Mononuclear cell (primary cell): Measurements from ENCODE around the gene FGG. TPM values are rescaled to one million over a fixed set of nuclear protein-coding genes. Genes with fewer than 3 reads are reported as not detected.
"Not testable (repeated sequence)": the region's sequence is repeated elsewhere in the genome, so short reads cannot be mapped to it uniquely, and the experiment has no call there.

Experiments
- H3K27me3 ChIP-seq: 2 replicates; pipeline ENCODE4 v1.6.0; 2011; ENCODE audit warnings: low read length, control low read depth; ENCODE audit not compliant: insufficient read depth
- H3K4me1 ChIP-seq: 2 replicates; pipeline ENCODE4 v1.5.1; 2011; ENCODE audit warnings: mild to moderate bottlenecking, low read length, control low read depth; ENCODE audit not compliant: insufficient read depth
- H3K4me3 ChIP-seq: 2 replicates; pipeline ENCODE4 v1.5.1; 2011; ENCODE audit warnings: mild to moderate bottlenecking, low read length, moderate library complexity
- H3K9me3 ChIP-seq: 2 replicates; pipeline ENCODE4 v1.5.1; 2011; ENCODE audit warnings: low read depth, mild to moderate bottlenecking, control low read depth, low read length
- total RNA-seq: library from RNA; depleted of rRNA; stranded (reverse); fragments of >200 nt; gene quantifications from one replicate; pipeline ENCODE4 v1.2.3, GENCODE V29; 2012

Gene FGG
- total RNA-seq, 1 donor = not detected

GRCh38 chr4:154602404-154603020 lies 9.9 kb downstream of the FGG start:
- no peak overlapping the region for H3K4me3 ChIP-seq
- H3K27me3 ChIP-seq = peaks cover 15% of the 10 kb centered on the region
- no peaks in the 10 kb centered on the region for H3K9me3 ChIP-seq
- H3K4me1 ChIP-seq = no peaks in the 10 kb centered on the region

GRCh38 chr4:154597798-154598774 lies 14.4 kb downstream of the FGG start:
- Histone ChIP-seq H3K9me3 (no peaks in the 10 kb centered on the region), H3K27me3 (peaks cover 11% of the 10 kb centered on the region), H3K4me1 (no peaks in the 10 kb centered on the region), H3K4me3 (no peak overlapping the region)

DNA sequence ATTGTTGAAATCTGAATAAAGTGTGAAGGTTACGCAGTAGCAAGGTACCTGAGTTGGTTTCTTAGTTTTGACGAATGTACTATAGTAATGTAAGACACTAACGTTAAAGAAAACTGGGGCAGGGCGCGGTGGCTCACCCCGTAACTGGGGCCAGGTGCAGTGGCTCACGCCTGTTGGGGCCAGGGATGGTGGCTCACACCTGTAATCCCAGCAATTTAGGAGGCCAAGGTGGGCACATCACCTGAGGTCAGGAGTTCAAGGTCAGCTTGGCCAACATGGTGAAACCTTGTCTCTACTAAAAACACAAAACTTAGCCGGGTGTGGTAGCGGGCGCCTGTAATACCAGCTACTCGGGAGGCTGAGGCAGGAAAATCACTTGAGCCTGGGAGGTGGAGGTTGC lies 15.2 kb downstream of the FGG start:
- H3K9me3 ChIP-seq, H3K27me3 ChIP-seq, H3K4me1 ChIP-seq, H3K4me3 ChIP-seq: not testable (repeated sequence)

- no peaks in the 10 kb centered on the region for H3K27me3 ChIP-seq
These were observed 16.6 kb downstream of the FGG start for GRCh38 chr4:154595807-154596206.

DNA sequence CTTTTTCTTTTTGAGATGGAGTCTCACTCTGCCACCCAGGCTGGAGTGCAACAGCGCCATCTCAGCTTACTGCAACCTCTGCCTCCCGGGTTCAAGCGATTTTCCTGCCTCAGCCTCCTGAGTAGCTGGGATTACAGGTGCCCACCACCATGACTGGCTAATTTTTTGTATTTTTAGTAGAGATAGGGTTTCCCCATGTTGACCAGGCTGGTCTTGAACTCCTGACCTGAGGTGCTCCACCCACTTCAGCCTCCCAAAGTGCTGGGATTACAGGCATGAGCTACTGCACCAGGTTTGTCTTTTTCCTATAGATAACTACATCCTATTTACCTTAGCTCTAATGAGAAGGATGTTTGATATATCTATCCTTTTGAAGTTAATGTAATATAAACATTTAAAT lies 18.1 kb downstream of the FGG start:
- not testable (repeated sequence) for H3K4me3 ChIP-seq, H3K27me3 ChIP-seq, H3K4me1 ChIP-seq, H3K9me3 ChIP-seq

More at GRCh38 chr4:154595807-154596206, 16.6 kb downstream of the FGG start:
- no peak overlapping the region for H3K4me3 ChIP-seq
- no peaks in the 10 kb centered on the region for H3K9me3 ChIP-seq
- H3K4me1 ChIP-seq = no peaks in the 10 kb centered on the region

DNA sequence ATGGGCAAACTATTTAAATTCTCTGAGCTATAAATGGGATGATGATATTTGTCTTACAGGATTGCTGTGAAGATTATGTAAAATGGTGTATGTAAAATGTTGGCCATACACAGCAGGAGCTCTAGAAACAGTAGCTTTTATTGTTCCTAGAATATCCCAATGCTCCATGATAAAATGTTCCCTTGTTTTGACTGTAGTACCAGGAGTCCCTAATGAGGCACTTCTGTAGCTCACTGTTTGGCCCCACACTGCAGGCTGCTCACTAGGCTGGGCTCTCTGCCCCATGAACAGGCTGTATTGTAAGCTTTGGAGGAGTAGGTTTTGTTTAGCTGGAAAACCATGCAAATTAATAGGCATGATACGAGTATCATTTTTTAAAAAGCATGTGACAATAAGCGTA lies 18.6 kb downstream of the FGG start:
- H3K27me3 ChIP-seq = no peaks in the 10 kb centered on the region
- H3K4me3 ChIP-seq = no peak overlapping the region
- no peaks in the 10 kb centered on the region for H3K4me1 ChIP-seq
- H3K9me3 ChIP-seq = no peaks in the 10 kb centered on the region

DNA sequence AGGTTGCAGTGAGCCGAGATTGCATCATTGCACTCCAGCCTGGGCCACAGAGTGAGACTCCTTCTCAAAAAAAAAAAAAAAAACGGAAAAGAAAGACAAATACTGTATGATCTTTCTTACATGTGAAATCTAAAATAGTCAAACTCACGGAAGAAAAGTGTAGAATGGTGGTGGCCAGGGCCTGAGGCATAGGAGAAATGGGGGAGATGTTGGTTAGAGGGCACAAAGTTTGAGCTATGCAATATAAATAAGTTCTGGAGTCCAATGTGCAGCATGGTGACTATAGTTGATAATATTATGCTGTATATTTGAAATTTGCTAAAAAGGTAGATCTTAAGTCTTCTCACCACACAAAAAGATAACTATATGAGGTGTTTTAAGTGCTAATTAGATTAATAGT lies 20.6 kb downstream of the FGG start:
- H3K4me1 ChIP-seq = no peaks in the 10 kb centered on the region
- no peak overlapping the region for H3K4me3 ChIP-seq
- no peaks in the 10 kb centered on the region for H3K9me3 ChIP-seq
- no peaks in the 10 kb centered on the region for H3K27me3 ChIP-seq

DNA sequence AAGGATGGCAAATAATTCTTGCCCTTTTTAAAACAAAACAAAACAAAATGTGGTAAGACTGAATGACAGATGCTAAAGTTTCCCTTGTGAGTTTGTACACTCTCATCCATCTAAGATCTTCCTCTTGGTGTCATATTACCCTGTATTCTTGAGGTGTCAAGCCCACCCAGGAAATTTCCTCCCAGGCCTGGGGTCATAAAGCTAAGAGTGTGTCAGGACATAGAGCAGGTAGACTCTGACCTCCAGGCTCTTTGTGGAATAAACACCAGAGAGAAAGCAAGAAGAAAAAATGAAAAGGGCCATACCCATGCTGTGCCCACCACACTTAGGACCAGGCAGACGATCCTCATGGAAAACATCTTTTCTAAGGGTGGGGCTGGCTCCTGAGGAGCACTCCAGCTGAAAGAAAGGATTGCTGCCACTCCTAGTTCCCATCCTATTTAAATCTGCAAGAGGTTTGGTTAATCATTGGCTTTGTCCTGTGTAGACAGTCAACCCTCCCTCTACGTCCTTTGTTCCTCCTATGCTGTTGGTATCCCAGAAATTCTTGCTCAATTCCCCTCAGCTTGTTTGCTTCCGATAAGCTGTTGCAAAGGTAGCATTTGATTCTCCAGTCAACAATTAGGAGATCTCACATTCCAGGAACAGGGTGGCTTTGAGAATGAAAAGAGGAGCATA lies 22.0 kb downstream of the FGG start, which contains the start of gene FGA:
Gene FGA (minus strand): TSS at position 414 of the 678 bp plus-strand sequence. CDS start 55 bp downstream, at position 359.
- no peaks in the 10 kb centered on the region for H3K9me3 ChIP-seq
- no peaks in the 10 kb centered on the region for H3K4me1 ChIP-seq
- no peak within 1 kb of the TSS for H3K4me3 ChIP-seq
- no peaks in the 10 kb centered on the region for H3K27me3 ChIP-seq

GRCh38 chr4:154589296-154590197 lies 22.9 kb downstream of the FGG start:
- Histone ChIP-seq H3K27me3 (no peaks in the 10 kb centered on the region), H3K9me3 (no peaks in the 10 kb centered on the region), H3K4me1 (no peaks in the 10 kb centered on the region), H3K4me3 (no peak overlapping the region)

- H3K27me3 ChIP-seq = no peaks in the 10 kb centered on the region
- no peaks in the 10 kb centered on the region for H3K4me1 ChIP-seq
- H3K4me3 ChIP-seq = no peak overlapping the region
- no peaks in the 10 kb centered on the region for H3K9me3 ChIP-seq
These were observed 24.3 kb downstream of the FGG start for GRCh38 chr4:154588198-154588597.

GRCh38 chr4:154586296-154587033 lies 26.0 kb downstream of the FGG start:
- H3K27me3 ChIP-seq = no peaks in the 10 kb centered on the region
- H3K4me3 ChIP-seq = no peak overlapping the region
- no peaks in the 10 kb centered on the region for H3K4me1 ChIP-seq
- no peaks in the 10 kb centered on the region for H3K9me3 ChIP-seq

- H3K4me1 ChIP-seq = no peaks in the 10 kb centered on the region
- H3K4me3 ChIP-seq = no peak overlapping the region
- H3K27me3 ChIP-seq = no peaks in the 10 kb centered on the region
- no peaks in the 10 kb centered on the region for H3K9me3 ChIP-seq
These were observed 27.0 kb downstream of the FGG start for GRCh38 chr4:154585369-154586018.

- H3K4me1 ChIP-seq = no peaks in the 10 kb centered on the region
- H3K9me3 ChIP-seq = no peaks in the 10 kb centered on the region
- no peak overlapping the region for H3K4me3 ChIP-seq
- peaks cover 4% of the 10 kb centered on the region for H3K27me3 ChIP-seq
These were observed 28.2 kb downstream of the FGG start for GRCh38 chr4:154584259-154584658.
